Peyer's patch (tissue), 4 donors: ENCODE measurements around the gene ACVR1.
A peak's percentile ranks its signal among the peaks of the same experiment; 100 is the strongest.

ENCODE experiments used
- CTCF ChIP-seq, 6 experiments: fragments of 450-650 bp in 4 of 6; fragments of 200-600 bp in 2 of 6; sonication (generic) in 1 of 6; IDR thresholded peaks; one replicate each; pipeline ENCODE4 v1.5.1; 2017 to 2019; ENCODE audit warnings: antibody characterized with exemption in 6 of 6, mild to moderate bottlenecking in 3 of 6, moderate library complexity in 1 of 6
- POLR2A ChIP-seq, 2 donors: fragments of 450-650 bp; IDR thresholded peaks; one replicate each; pipeline ENCODE4 v1.5.1; 2017; ENCODE audit warnings: antibody characterized with exemption in 2 of 2, mild to moderate bottlenecking in 2 of 2, moderate library complexity in 2 of 2

GRCh38 chr2:157876066-157876785 is at the start of gene ACVR1:
- peak; percentile 55 to 81 for TF ChIP-seq POLR2A (IDR thresholded peaks at IDR 0.05)
- peak in 3 of 6 experiments; percentile 56 to 77 (median 64) for TF ChIP-seq CTCF (IDR thresholded peaks at IDR 0.05)
